ENCODE results near the gene ZNF467.

The ZNF467 gene

GRCh38 chr7:149768931-149769330 lies 4.5 kb downstream of the ZNF467 start:
- no peak overlapping the region for H3K4me3 ChIP-seq (ENCODE audit: low read depth, low read length)
- no peak overlapping the region for H3K9ac ChIP-seq
- no peak overlapping the region for H3K4me2 ChIP-seq (ENCODE audit: low read length)
- no peaks in the 10 kb centered on the region for H3K27me3 ChIP-seq (ENCODE audit: control insufficient read depth, insufficient read depth, low read length)
- no peak overlapping the region for H3K27ac ChIP-seq
- H3K9me3 ChIP-seq (ENCODE audit: control insufficient read depth, low read length): no peaks in the 10 kb centered on the region
- peaks cover 5% of the 10 kb centered on the region for H3K4me1 ChIP-seq
- TF ChIP-seq, protein P1, sequence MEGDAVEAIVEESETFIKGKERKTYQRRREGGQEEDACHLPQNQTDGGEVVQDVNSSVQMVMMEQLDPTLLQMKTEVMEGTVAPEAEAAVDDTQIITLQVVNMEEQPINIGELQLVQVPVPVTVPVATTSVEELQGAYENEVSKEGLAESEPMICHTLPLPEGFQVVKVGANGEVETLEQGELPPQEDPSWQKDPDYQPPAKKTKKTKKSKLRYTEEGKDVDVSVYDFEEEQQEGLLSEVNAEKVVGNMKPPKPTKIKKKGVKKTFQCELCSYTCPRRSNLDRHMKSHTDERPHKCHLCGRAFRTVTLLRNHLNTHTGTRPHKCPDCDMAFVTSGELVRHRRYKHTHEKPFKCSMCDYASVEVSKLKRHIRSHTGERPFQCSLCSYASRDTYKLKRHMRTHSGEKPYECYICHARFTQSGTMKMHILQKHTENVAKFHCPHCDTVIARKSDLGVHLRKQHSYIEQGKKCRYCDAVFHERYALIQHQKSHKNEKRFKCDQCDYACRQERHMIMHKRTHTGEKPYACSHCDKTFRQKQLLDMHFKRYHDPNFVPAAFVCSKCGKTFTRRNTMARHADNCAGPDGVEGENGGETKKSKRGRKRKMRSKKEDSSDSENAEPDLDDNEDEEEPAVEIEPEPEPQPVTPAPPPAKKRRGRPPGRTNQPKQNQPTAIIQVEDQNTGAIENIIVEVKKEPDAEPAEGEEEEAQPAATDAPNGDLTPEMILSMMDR (IDR thresholded peaks at IDR 0.05): no peak
- H2AFZ ChIP-seq: no peak overlapping the region
- H3K36me3 ChIP-seq (ENCODE audit: control insufficient read depth, insufficient read depth, low read length): no peaks in the 10 kb centered on the region
- no peaks in the 10 kb centered on the region for H3K79me2 ChIP-seq

DNA sequence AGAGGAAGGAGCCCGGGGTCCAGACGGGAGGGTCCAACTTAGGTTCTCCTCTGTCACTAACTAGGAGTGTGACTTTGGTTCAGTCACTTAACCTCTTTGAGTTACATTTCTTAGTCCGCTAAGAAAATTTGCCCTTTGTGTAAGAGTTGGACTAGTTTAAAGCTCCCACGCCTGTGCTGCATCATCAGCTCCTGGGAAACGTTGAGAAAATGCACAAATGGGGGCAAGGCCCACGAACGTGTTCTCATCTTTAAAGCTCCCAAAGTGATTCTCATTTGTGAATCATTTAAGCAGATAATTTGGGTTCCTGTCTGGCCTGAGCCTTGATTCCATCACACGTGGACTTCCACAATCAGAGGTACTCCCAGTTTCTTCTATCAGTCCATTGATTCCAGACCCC lies 6.3 kb downstream of the ZNF467 start:
- Histone ChIP-seq H3K27ac (no peak overlapping the region), H2AFZ (no peak overlapping the region), H3K27me3 (ENCODE audit: control insufficient read depth, insufficient read depth, low read length) (no peaks in the 10 kb centered on the region), H3K4me3 (ENCODE audit: low read depth, low read length) (no peak overlapping the region), H3K4me1 (peaks cover 5% of the 10 kb centered on the region), H3K9me3 (ENCODE audit: control insufficient read depth, low read length) (no peaks in the 10 kb centered on the region), H3K36me3 (ENCODE audit: control insufficient read depth, insufficient read depth, low read length) (no peaks in the 10 kb centered on the region), H3K9ac (no peak overlapping the region), H3K79me2 (no peaks in the 10 kb centered on the region), H3K4me2 (ENCODE audit: low read length) (no peak overlapping the region)
- TF ChIP-seq, protein P1 (IDR thresholded peaks at IDR 0.05): no peak

GRCh38 chr7:149766135-149766675 lies 7.2 kb downstream of the ZNF467 start:
- TF ChIP-seq, protein P1 (IDR thresholded peaks at IDR 0.05): no peak
- no peaks in the 10 kb centered on the region for H3K36me3 ChIP-seq (ENCODE audit: control insufficient read depth, insufficient read depth, low read length)
- no peak overlapping the region for H3K4me2 ChIP-seq (ENCODE audit: low read length)
- no peak overlapping the region for H2AFZ ChIP-seq
- no peaks in the 10 kb centered on the region for H3K9me3 ChIP-seq (ENCODE audit: control insufficient read depth, low read length)
- no peak overlapping the region for H3K27ac ChIP-seq
- H3K9ac ChIP-seq: no peak overlapping the region
- H3K4me1 ChIP-seq: peaks cover 4% of the 10 kb centered on the region
- H3K27me3 ChIP-seq (ENCODE audit: control insufficient read depth, insufficient read depth, low read length): no peaks in the 10 kb centered on the region
- H3K79me2 ChIP-seq: no peaks in the 10 kb centered on the region
- no peak overlapping the region for H3K4me3 ChIP-seq (ENCODE audit: low read depth, low read length)

DNA sequence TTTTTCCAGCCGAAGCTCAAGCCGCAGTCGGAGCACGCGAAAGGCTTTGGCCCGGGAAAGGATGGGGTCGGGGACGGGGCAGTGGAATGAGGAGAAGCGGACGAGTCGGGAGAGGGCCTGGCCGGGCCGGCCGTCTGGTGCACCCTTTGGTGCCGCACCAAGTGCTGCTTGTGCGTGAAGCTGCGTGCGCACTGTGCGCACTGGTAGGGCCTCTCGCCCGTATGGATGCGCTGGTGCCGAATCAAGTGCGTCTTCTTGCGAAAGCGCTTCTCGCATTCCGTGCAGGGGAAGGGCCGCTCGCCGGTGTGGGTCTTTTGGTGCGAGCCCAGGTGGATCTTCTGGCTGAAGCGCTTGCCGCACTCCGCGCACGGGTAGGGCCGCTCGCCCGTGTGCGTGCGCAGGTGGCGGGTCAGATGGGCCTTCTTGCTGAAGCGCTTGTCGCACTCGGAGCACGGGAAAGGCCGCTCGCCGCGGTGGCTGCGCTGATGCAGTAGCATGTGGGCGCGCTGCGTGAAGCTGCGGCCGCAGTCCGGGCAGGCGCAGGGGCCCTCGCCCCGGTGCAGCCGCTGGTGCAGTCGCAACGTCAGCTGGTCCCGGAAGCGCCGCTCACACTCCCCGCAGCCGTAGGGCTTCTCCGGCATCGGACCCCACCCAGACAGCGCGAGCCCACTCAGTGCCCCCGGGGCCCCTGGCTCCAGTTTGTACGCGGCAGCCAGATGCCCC lies 7.8 kb downstream of the ZNF467 start:
- Histone ChIP-seq H3K9ac (no peak overlapping the region), H3K4me3 (ENCODE audit: low read depth, low read length) (no peak overlapping the region), H2AFZ (no peak overlapping the region), H3K9me3 (ENCODE audit: control insufficient read depth, low read length) (no peaks in the 10 kb centered on the region), H3K4me1 (no peaks in the 10 kb centered on the region), H3K36me3 (ENCODE audit: control insufficient read depth, insufficient read depth, low read length) (no peaks in the 10 kb centered on the region), H3K27ac (no peak overlapping the region), H3K27me3 (ENCODE audit: control insufficient read depth, insufficient read depth, low read length) (no peaks in the 10 kb centered on the region), H3K79me2 (no peaks in the 10 kb centered on the region), H3K4me2 (ENCODE audit: low read length) (no peak overlapping the region)
- TF ChIP-seq, protein P1 (IDR thresholded peaks at IDR 0.05): no peak

All from parathyroid adenoma (tissue), 2 donors.